OCI-LY1 (cell line): ENCODE measurements around the gene ETV2.

Experiments
- H2AFZ ChIP-seq: fragments of 200-600 bp; sonication (generic), shearing (Covaris generic); 2 replicates; pipeline ENCODE4 v1.6.0; 2014; ENCODE audit warnings: antibody characterized with exemption, mild to moderate bottlenecking, low read length
- H3F3A ChIP-seq: fragments of 200-600 bp; sonication (generic), shearing (Covaris generic); 2 replicates; pipeline ENCODE4 v1.6.0; 2014; ENCODE audit warnings: mild to moderate bottlenecking, antibody characterized with exemption, low read length, moderate library complexity; ENCODE audit not compliant: insufficient read depth
- H3K27ac ChIP-seq: fragments of 200-600 bp; sonication (generic); 2 replicates; pipeline ENCODE4 v1.5.1; 2014; ENCODE audit warnings: low read length, mixed run types, mild to moderate bottlenecking, low read depth; ENCODE audit not compliant: poor library complexity, severe bottlenecking
- H3K27me3 ChIP-seq: fragments of 200-600 bp; sonication (generic); 2 replicates; pipeline ENCODE4 v1.6.0; 2014; ENCODE audit warnings: antibody characterized with exemption, mild to moderate bottlenecking, low read length, moderate library complexity; ENCODE audit not compliant: insufficient read depth
- H3K36me3 ChIP-seq: fragments of 200-600 bp; sonication (generic); 2 replicates; pipeline ENCODE4 v1.6.1; 2014; ENCODE audit warnings: mild to moderate bottlenecking, antibody characterized with exemption, low read length, moderate library complexity, mixed read lengths; ENCODE audit not compliant: insufficient read depth
- H3K4me1 ChIP-seq: fragments of 200-600 bp; sonication (generic); 2 replicates; pipeline ENCODE4 v1.5.1; 2014; ENCODE audit warnings: mild to moderate bottlenecking, low read length, moderate library complexity; ENCODE audit not compliant: insufficient read depth, severe bottlenecking
- H3K4me2 ChIP-seq: fragments of 200-600 bp; sonication (generic), shearing (Covaris generic); 2 replicates; pipeline ENCODE4 v1.6.1; 2014; ENCODE audit warnings: low read length
- H3K4me3 ChIP-seq: fragments of 200-600 bp; sonication (generic); 2 replicates; pipeline ENCODE4 v1.5.1; 2014; ENCODE audit warnings: low read length, low read depth, mild to moderate bottlenecking, mixed read lengths; ENCODE audit not compliant: poor library complexity, severe bottlenecking
- H3K79me2 ChIP-seq: fragments of 200-600 bp; shearing (Covaris generic); 2 replicates; pipeline ENCODE4 v1.6.1; 2016; ENCODE audit warnings: mixed run types, low read length, mixed read lengths; ENCODE audit not compliant: insufficient read depth
- H3K9ac ChIP-seq: fragments of 200-600 bp; sonication (generic), shearing (Covaris generic); 2 replicates; pipeline ENCODE4 v1.6.1; 2014; ENCODE audit warnings: mild to moderate bottlenecking, low read length, mixed read lengths
- H3K9me2 ChIP-seq: fragments of 200-600 bp; sonication (generic), shearing (Covaris generic); 2 replicates; pipeline ENCODE4 v1.6.1; 2014; ENCODE audit warnings: low read depth, mild to moderate bottlenecking, low read length, mixed read lengths
- H3K9me3 ChIP-seq: fragments of 200-600 bp; shearing (Covaris generic); 2 replicates; pipeline ENCODE4 v1.6.1; 2014; ENCODE audit warnings: low read length, mixed read lengths
- H4K20me1 ChIP-seq: fragments of 200-600 bp; sonication (generic), shearing (Covaris generic); 2 replicates; pipeline ENCODE4 v1.6.0; 2016; ENCODE audit warnings: mild to moderate bottlenecking, low read length; ENCODE audit not compliant: insufficient read depth
- EZH2 ChIP-seq: fragments of 200-600 bp; sonication (generic), shearing (Covaris generic); IDR thresholded peaks from 2 replicates; pipeline ENCODE4 v1.8.0; 2017; ENCODE audit warnings: borderline replicate concordance, mixed run types, mild to moderate bottlenecking, antibody characterized with exemption, low read length, moderate library complexity, mixed read lengths
- TF ChIP-seq, protein P1 (sequence below): fragments of 200-600 bp; sonication (generic), shearing (Covaris generic); IDR thresholded peaks from 2 replicates; pipeline ENCODE4 v1.5.1; 2017; ENCODE audit warnings: mild to moderate bottlenecking, antibody characterized with exemption, low read length, moderate library complexity, mixed read lengths

ETV2 gene

DNA sequence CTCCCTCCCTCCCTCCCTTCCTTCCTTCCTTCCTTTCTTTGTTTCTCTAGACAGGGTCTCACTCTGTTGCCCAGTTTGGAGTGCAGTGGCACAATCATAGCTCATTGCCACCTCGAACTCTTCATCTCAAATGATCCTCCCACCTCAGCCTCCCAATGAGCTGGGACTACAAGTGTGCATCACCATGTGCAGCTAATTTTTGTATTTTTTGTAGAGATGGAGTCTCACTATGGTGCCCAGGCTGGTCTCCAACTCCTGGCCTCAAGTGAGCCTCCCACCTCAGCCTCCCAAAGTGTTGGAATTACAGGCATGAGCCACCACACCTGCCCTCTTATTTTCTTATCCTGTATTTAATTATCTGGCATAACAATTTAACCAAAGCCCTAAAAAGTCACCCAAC, 29.1 kb downstream of the ETV2 start:
- no peaks in the 10 kb centered on the region for H3F3A ChIP-seq
- H2AFZ ChIP-seq = no peak overlapping the region
- no peaks in the 10 kb centered on the region for H3K9me3 ChIP-seq
- no peaks in the 10 kb centered on the region for H3K36me3 ChIP-seq
- H4K20me1 ChIP-seq = no peaks in the 10 kb centered on the region
- H3K79me2 ChIP-seq = no peaks in the 10 kb centered on the region
- no peaks in the 10 kb centered on the region for H3K9me2 ChIP-seq
- H3K4me1 ChIP-seq = no peaks in the 10 kb centered on the region
- peaks cover 6% of the 10 kb centered on the region for H3K27me3 ChIP-seq
- no peak overlapping the region for H3K9ac ChIP-seq
- no peak overlapping the region for H3K27ac ChIP-seq
- no peak overlapping the region for H3K4me3 ChIP-seq
- TF ChIP-seq, protein P1, sequence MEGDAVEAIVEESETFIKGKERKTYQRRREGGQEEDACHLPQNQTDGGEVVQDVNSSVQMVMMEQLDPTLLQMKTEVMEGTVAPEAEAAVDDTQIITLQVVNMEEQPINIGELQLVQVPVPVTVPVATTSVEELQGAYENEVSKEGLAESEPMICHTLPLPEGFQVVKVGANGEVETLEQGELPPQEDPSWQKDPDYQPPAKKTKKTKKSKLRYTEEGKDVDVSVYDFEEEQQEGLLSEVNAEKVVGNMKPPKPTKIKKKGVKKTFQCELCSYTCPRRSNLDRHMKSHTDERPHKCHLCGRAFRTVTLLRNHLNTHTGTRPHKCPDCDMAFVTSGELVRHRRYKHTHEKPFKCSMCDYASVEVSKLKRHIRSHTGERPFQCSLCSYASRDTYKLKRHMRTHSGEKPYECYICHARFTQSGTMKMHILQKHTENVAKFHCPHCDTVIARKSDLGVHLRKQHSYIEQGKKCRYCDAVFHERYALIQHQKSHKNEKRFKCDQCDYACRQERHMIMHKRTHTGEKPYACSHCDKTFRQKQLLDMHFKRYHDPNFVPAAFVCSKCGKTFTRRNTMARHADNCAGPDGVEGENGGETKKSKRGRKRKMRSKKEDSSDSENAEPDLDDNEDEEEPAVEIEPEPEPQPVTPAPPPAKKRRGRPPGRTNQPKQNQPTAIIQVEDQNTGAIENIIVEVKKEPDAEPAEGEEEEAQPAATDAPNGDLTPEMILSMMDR = no peak
- TF ChIP-seq EZH2 = no peak
- no peak overlapping the region for H3K4me2 ChIP-seq

DNA sequence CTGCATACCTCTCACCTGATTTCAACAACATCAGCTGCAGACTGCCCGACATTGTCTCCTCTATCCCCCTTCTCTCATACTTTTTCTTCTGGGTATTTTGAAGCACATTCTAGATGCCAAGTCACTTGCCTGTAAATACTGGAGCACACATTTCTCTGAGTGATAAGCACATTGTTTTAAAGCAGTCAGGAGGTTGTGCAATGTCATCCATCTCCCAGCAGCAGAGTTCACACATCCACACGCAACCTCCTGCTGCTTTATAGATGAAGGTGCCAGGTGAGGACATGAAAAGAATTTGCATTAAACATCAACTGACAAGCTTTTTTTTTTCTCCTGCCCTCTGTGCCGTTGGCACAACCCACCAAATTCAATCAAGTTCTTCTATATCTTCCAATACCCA, 30.3 kb downstream of the ETV2 start:
- H3K9ac ChIP-seq = no peak overlapping the region
- no peaks in the 10 kb centered on the region for H3K9me3 ChIP-seq
- no peak for TF ChIP-seq EZH2
- TF ChIP-seq, protein P1 = no peak
- no peak overlapping the region for H3K4me2 ChIP-seq
- H3K27ac ChIP-seq = no peak overlapping the region
- H3K4me1 ChIP-seq = no peaks in the 10 kb centered on the region
- H3K4me3 ChIP-seq = no peak overlapping the region
- H3K9me2 ChIP-seq = no peaks in the 10 kb centered on the region
- peaks cover 4% of the 10 kb centered on the region; the same call in 1 of the 2 replicates for H3K27me3 ChIP-seq
- no peaks in the 10 kb centered on the region for H3K36me3 ChIP-seq
- H3K79me2 ChIP-seq = no peaks in the 10 kb centered on the region
- H3F3A ChIP-seq = no peaks in the 10 kb centered on the region
- no peak overlapping the region for H2AFZ ChIP-seq
- no peaks in the 10 kb centered on the region for H4K20me1 ChIP-seq

DNA sequence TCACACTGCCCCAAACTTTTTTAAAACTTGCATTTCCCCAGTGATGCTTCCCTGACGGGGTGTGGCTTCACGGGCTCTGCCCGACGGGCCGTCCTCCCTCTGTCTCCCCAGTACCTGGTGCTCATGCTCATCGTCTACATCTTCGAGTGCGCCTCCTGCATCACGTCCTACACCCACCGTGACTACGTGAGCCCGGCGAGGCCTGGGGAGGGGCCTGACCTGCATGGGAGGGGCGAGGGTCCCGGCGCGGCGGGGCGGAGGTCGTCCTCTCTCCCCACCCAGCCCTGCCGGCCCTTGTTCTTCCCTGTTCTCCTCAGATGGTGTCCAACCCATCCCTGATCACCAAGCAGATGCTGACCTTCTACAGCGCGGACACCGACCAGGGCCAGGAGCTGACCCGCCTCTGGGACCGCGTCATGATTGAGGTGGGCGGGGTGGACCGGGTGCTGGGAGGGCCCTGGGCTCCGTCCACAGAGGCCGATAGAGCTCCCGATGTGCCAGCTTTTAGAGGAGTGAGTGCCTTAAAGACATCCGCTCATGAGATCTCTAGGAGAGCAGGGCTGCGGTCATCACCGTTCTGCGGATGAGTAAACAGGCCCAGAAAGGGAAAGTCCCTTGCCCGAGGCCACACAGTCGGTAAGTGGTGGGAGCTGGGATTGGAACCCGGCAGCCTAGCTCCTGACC, 31.7 kb downstream of the ETV2 start:
- peak overlapping the region; percentile 27 for H3K4me3 ChIP-seq
- H3K9ac ChIP-seq = no peak overlapping the region
- no peaks in the 10 kb centered on the region for H3K36me3 ChIP-seq
- H3K9me3 ChIP-seq = no peaks in the 10 kb centered on the region
- peaks cover 4% of the 10 kb centered on the region; the same call in 1 of the 2 replicates for H3K27me3 ChIP-seq
- H2AFZ ChIP-seq = no peak overlapping the region
- H3K9me2 ChIP-seq = no peaks in the 10 kb centered on the region
- no peak for TF ChIP-seq EZH2
- TF ChIP-seq, protein P1 = no peak
- peak overlapping the region; percentile 40; the same call in 1 of the 2 replicates for H3K4me2 ChIP-seq
- no peak overlapping the region for H3K27ac ChIP-seq
- no peaks in the 10 kb centered on the region for H4K20me1 ChIP-seq
- no peaks in the 10 kb centered on the region for H3K79me2 ChIP-seq
- no peaks in the 10 kb centered on the region for H3K4me1 ChIP-seq
- H3F3A ChIP-seq = no peaks in the 10 kb centered on the region
